Adrenal gland (tissue), 12 donors: Measurements from ENCODE around the gene SARNP. TPM values are rescaled to one million over a fixed set of nuclear protein-coding genes. Genes with fewer than 3 reads are reported as not detected.

Experiments used
- DNase-seq, 7 donors: peaks; one replicate each; pipeline ENCODE4 v3.0.0-alpha.2; 2019 to 2020
- H3K27ac ChIP-seq, 5 donors: fragments of 200-600 bp; sonication (generic) in 4 of 5; 1 replicate in 3 of 5; 2 replicates in 2 of 5; pipeline versions ENCODE4 v1.5.1 to v1.8.0; 2016 to 2020; ENCODE audit warnings: mild to moderate bottlenecking in 1 of 5
- H3K27me3 ChIP-seq: fragments of 200-600 bp; 2 replicates; pipeline ENCODE4 v1.8.0; 2021
- H3K36me3 ChIP-seq, 2 donors: fragments of 200-600 bp; replicated peaks in 1 of 2; 1 replicate in 1 of 2; 2 replicates in 1 of 2; pipeline versions ENCODE4 v1.5.1 to v1.8.0; 2018 to 2022
- H3K4me1 ChIP-seq, 2 donors: fragments of 200-600 bp; replicated peaks in 1 of 2; 1 replicate in 1 of 2; 2 replicates in 1 of 2; pipeline versions ENCODE4 v1.5.1 to v1.8.0; 2018 to 2021
- H3K4me3 ChIP-seq, 4 donors: fragments of 200-600 bp; sonication (generic) in 3 of 4; one replicate each; pipeline ENCODE4 v1.5.1; 2016 to 2018
- H3K9me3 ChIP-seq, 3 donors: fragments of 200-600 bp; sonication (generic) in 1 of 3; replicated peaks in 1 of 3; 1 replicate in 2 of 3; 2 replicates in 1 of 3; pipeline versions ENCODE4 v1.5.1 to v1.8.0; 2016 to 2021
- CTCF ChIP-seq, 6 experiments: fragments of 450-650 bp in 4 of 6; fragments of 200-600 bp in 2 of 6; sonication (generic) in 1 of 6; IDR thresholded peaks; 1 replicate in 5 of 6; 2 replicates in 1 of 6; pipeline versions ENCODE4 v1.5.1 to v1.8.0; 2016 to 2021; ENCODE audit warnings: antibody characterized with exemption in 6 of 6, mild to moderate bottlenecking in 2 of 6, moderate library complexity in 1 of 6
- POLR2A ChIP-seq, 2 donors: fragments of 450-650 bp; IDR thresholded peaks; one replicate each; pipeline ENCODE4 v1.6.1; 2017; ENCODE audit warnings: antibody characterized with exemption in 2 of 2, mild to moderate bottlenecking in 2 of 2, moderate library complexity in 1 of 2
- WGBS, 4 donors: extraction: QIAGEN DNeasy Blood & Tissue Kit in 2 of 4; methylation state at CpG; one replicate each; pipeline versions ENCODE4 v1.1.5 to v1.1.7; 2013 to 2017; 5-methylcytosine and 5-hydroxymethylcytosine counted together
- intact Hi-C, 2 donors: fragments of 100-400 bp; cut with DNase I; formaldehyde crosslinking; loops; one replicate each; pipeline versions ENCODE4 v1.14.1 to v1.15.0; 2022 to 2023
- polyA plus RNA-seq, 3 donors: library from polyadenylated mRNA; stranded (reverse); fragments of 200-250 nt in 2 of 3; fragments of 350-450 nt in 1 of 3; fragmentation: Illumina TruSeq in 1 of 3; extraction: RNeasy Lipid Tissue Mini Kit (QIAGEN cat#74804) in 1 of 3; gene quantifications; one replicate each; pipeline ENCODE4 v1.2.3, GENCODE V29; 2013 to 2014
- total RNA-seq, 9 donors: library from RNA; depleted of rRNA in 4 of 9; stranded (reverse); fragments of >200 nt in 4 of 9; fragments of 120-200 nt in 1 of 9; fragmentation: NEBNext Ultra II Directional in 1 of 9; extraction: Animal tissue kit (Norgen Biotek cat#: 25700) in 1 of 9; gene quantifications; one replicate each; pipeline versions ENCODE4 v1.1.0 to v1.2.4, GENCODE V29; 2013 to 2023
- donor health status: healthy with polysubstance abuse.
- donor health status: Bipolar disorder and iron deficiency.
- donor health status: DM: yes; HTN: yes; CAD: no.
- donor health status: DM: no; HTN: no; CAD: no.
- donor health status: DM: no; HTN: no; CAD: no.
- donor health status: DM: yes; HTN: yes; CAD: no.

SARNP gene
- total and polyA plus RNA-seq, 12 donors, result 23.2 to 148 (median 59.2) TPM

- peak; percentile 48 to 82 (median 67) for DNase-seq
- Histone ChIP-seq H3K36me3 (no peaks in the 10 kb centered on the region), H3K4me3 (peak overlapping the region; percentile 34 to 98 (median 77)), H3K9me3 (no peaks in the 10 kb centered on the region), H3K27ac (peak overlapping the region; percentile 17 to 92 (median 85)), H3K27me3 (no peaks in the 10 kb centered on the region), H3K4me1 (peaks cover 23 to 40% of the 10 kb centered on the region in 2 donors)
- TF ChIP-seq CTCF (IDR thresholded peaks at IDR 0.05), result no peak
- TF ChIP-seq POLR2A (IDR thresholded peaks at IDR 0.05), result no peak
- 5 to 7% (median 6%) methylated on average over 22 to 23 of the region's 23 CpGs for WGBS, 4 donors
- intact Hi-C loops, result no loop called here
Observed at GRCh38 chr12:55830601-55831446, 13.3 kb upstream of the SARNP start.

GRCh38 chr12:55829967-55830600 lies 12.6 kb upstream of the SARNP start:
- peak overlapping the region; percentile 70 to 92 (median 85) for H3K27ac ChIP-seq
- peak in 6 of 7 donors; percentile 43 to 72 (median 60) for DNase-seq
- TF ChIP-seq POLR2A (IDR thresholded peaks at IDR 0.05) (no peak), CTCF (IDR thresholded peaks at IDR 0.05) (no peak)
- no peaks in the 10 kb centered on the region for H3K36me3 ChIP-seq
- no peaks in the 10 kb centered on the region for H3K9me3 ChIP-seq
- intact Hi-C loops, result no loop called here
- peaks cover 24 to 46% of the 10 kb centered on the region in 2 donors for H3K4me1 ChIP-seq
- H3K27me3 ChIP-seq, result no peaks in the 10 kb centered on the region
- H3K4me3 ChIP-seq, result peak overlapping the region; percentile 34 to 98 (median 77)
- 0 to 1% (median 0%) methylated on average over 16 to 37 of the region's 37 CpGs for WGBS, 4 donors

GRCh38 chr12:55828357-55828756 lies 10.8 kb upstream of the SARNP start:
- Histone ChIP-seq H3K36me3 (no peaks in the 10 kb centered on the region), H3K4me3 (peak overlapping the region in 1 of 4 donors; percentile 71), H3K9me3 (no peaks in the 10 kb centered on the region), H3K27me3 (no peaks in the 10 kb centered on the region), H3K4me1 (peaks cover 29 to 61% of the 10 kb centered on the region in 2 donors), H3K27ac (peak overlapping the region in 4 of 5 donors; percentile 58 to 90 (median 84))
- DNase-seq, result no peak
- 85 to 94% (median 91%) methylated on average over 3 to 5 of the region's 5 CpGs for WGBS, 4 donors
- no peak for TF ChIP-seq POLR2A (IDR thresholded peaks at IDR 0.05)
- no peak for TF ChIP-seq CTCF (IDR thresholded peaks at IDR 0.05)
- intact Hi-C loops, result no loop called here

- Histone ChIP-seq H3K36me3 (peaks cover 0 to 3% of the 10 kb centered on the region in 2 donors), H3K27ac (no peak overlapping the region), H3K4me3 (no peak overlapping the region), H3K4me1 (peaks cover 29 to 65% of the 10 kb centered on the region in 2 donors), H3K9me3 (no peaks in the 10 kb centered on the region), H3K27me3 (no peaks in the 10 kb centered on the region)
- TF ChIP-seq CTCF (IDR thresholded peaks at IDR 0.05), result no peak
- TF ChIP-seq POLR2A (IDR thresholded peaks at IDR 0.05), result no peak
- no peak for DNase-seq
- 87 to 94% (median 89%) methylated on average over 15 of the region's 15 CpGs for WGBS, 4 donors
- intact Hi-C loops, result no loop called here
Observed at GRCh38 chr12:55827806-55828205, 10.3 kb upstream of the SARNP start.
